ENCODE data around the gene SMLR1. TPM values are rescaled to one million over a fixed set of nuclear protein-coding genes. Genes with fewer than 3 reads are reported as not detected.

SMLR1 gene
- total RNA-seq, 1 experiment from 2014 or later = not detected

DNA sequence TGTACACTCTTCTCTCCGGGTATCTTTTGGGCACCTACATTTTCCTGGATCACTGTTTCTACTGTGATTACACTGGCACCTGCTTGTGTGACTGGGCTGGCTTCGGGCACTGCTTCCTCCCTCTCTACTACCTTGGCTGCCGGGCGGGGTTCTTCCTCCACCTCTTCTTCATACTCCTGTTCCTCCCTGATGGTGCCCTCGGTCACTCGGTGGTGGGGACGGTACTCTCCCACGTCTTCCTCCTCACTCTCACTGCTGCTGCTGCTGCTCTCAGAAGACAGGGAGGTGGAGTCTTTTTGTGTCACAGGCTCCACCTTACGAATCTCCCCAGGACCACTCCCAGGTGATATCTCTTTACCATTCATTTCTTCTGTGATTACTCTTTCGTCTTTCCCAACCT, 42.5 kb downstream of the SMLR1 start (continued):
- TF ChIP-seq, protein P1, sequence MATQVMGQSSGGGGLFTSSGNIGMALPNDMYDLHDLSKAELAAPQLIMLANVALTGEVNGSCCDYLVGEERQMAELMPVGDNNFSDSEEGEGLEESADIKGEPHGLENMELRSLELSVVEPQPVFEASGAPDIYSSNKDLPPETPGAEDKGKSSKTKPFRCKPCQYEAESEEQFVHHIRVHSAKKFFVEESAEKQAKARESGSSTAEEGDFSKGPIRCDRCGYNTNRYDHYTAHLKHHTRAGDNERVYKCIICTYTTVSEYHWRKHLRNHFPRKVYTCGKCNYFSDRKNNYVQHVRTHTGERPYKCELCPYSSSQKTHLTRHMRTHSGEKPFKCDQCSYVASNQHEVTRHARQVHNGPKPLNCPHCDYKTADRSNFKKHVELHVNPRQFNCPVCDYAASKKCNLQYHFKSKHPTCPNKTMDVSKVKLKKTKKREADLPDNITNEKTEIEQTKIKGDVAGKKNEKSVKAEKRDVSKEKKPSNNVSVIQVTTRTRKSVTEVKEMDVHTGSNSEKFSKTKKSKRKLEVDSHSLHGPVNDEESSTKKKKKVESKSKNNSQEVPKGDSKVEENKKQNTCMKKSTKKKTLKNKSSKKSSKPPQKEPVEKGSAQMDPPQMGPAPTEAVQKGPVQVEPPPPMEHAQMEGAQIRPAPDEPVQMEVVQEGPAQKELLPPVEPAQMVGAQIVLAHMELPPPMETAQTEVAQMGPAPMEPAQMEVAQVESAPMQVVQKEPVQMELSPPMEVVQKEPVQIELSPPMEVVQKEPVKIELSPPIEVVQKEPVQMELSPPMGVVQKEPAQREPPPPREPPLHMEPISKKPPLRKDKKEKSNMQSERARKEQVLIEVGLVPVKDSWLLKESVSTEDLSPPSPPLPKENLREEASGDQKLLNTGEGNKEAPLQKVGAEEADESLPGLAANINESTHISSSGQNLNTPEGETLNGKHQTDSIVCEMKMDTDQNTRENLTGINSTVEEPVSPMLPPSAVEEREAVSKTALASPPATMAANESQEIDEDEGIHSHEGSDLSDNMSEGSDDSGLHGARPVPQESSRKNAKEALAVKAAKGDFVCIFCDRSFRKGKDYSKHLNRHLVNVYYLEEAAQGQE (IDR thresholded peaks at IDR 0.05; ENCODE audit: low read depth) = no peak
- TF ChIP-seq ZNF274 (IDR thresholded peaks at IDR 0.05; ENCODE audit: low read depth, low read length) (no peak), EGR1 (IDR thresholded peaks at IDR 0.05; ENCODE audit: low read depth) (no peak), ELF1 (IDR thresholded peaks at IDR 0.05; ENCODE audit: borderline replicate concordance, low read depth) (no peak), EZH2phosphoT487 (IDR thresholded peaks at IDR 0.05; ENCODE audit: borderline replicate concordance) (no peak), SIN3A (IDR thresholded peaks at IDR 0.05; ENCODE audit: low read depth) (no peak), RAD21 (IDR thresholded peaks at IDR 0.05; ENCODE audit: low read depth) (no peak), POLR2AphosphoS5 (IDR thresholded peaks at IDR 0.05; ENCODE audit: low read depth, low read length) (no peak), ZFX (IDR thresholded peaks at IDR 0.05) (no peak), CBX3 (IDR thresholded peaks at IDR 0.05; ENCODE audit: low read depth) (no peak)
- TF ChIP-seq, protein P2, sequence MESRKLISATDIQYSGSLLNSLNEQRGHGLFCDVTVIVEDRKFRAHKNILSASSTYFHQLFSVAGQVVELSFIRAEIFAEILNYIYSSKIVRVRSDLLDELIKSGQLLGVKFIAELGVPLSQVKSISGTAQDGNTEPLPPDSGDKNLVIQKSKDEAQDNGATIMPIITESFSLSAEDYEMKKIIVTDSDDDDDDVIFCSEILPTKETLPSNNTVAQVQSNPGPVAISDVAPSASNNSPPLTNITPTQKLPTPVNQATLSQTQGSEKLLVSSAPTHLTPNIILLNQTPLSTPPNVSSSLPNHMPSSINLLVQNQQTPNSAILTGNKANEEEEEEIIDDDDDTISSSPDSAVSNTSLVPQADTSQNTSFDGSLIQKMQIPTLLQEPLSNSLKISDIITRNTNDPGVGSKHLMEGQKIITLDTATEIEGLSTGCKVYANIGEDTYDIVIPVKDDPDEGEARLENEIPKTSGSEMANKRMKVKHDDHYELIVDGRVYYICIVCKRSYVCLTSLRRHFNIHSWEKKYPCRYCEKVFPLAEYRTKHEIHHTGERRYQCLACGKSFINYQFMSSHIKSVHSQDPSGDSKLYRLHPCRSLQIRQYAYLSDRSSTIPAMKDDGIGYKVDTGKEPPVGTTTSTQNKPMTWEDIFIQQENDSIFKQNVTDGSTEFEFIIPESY (IDR thresholded peaks at IDR 0.05; ENCODE audit: extremely low read depth, insufficient replicate concordance, low read length) = no peak

All from HCT116 (cell line).